Ascending aorta (tissue), 2 donors: ENCODE results near the gene OR51E1. TPM values are rescaled to one million over a fixed set of nuclear protein-coding genes. Genes with fewer than 3 reads are reported as not detected.

Source experiments
- DNase-seq, 2 donors: peaks; one replicate each; pipeline ENCODE4 v3.0.0-alpha.2; 2019; ENCODE audit warnings: low spot score in 2 of 2
- H3K27ac ChIP-seq, 2 donors: fragments of 200-600 bp; sonication (generic); one replicate each; pipeline ENCODE4 v1.5.1; 2016 to 2017; ENCODE audit warnings: mild to moderate bottlenecking in 1 of 2
- H3K27me3 ChIP-seq: fragments of 200-600 bp; sonication (generic); one replicate; pipeline ENCODE4 v1.5.1; 2017
- H3K36me3 ChIP-seq, 2 donors: fragments of 200-600 bp; sonication (generic); one replicate each; pipeline ENCODE4 v1.5.1; 2016
- H3K4me1 ChIP-seq, 2 donors: fragments of 200-600 bp; sonication (generic); one replicate each; pipeline ENCODE4 v1.5.1; 2016 to 2017; ENCODE audit warnings: mild to moderate bottlenecking in 1 of 2
- H3K4me3 ChIP-seq, 2 donors: fragments of 200-600 bp; sonication (generic); one replicate each; pipeline ENCODE4 v1.5.1; 2016 to 2017; ENCODE audit warnings: mild to moderate bottlenecking in 1 of 2
- H3K9me3 ChIP-seq, 2 donors: fragments of 200-600 bp; sonication (generic); one replicate each; pipeline ENCODE4 v1.5.1; 2016
- intact Hi-C: fragments of 100-400 bp; cut with DNase I; formaldehyde crosslinking; loops from one replicate; pipeline ENCODE4 v1.15.1; 2023
- total RNA-seq: library from RNA; depleted of rRNA; stranded (reverse); fragments of >200 nt; gene quantifications from one replicate; pipeline ENCODE4 v1.1.0, GENCODE V29; 2016
- TF ChIP-seq, protein P1 (sequence below), 3 experiments: fragments of 200-600 bp in 2 of 3; fragments of 450-650 bp in 1 of 3; sonication (generic) in 2 of 3; IDR thresholded peaks; one replicate each; pipeline ENCODE4 v1.5.1; 2016 to 2019; ENCODE audit warnings: antibody characterized with exemption in 3 of 3, mild to moderate bottlenecking in 1 of 3, moderate library complexity in 1 of 3

The OR51E1 gene
- total RNA-seq, 1 donor from 2014 or later, result 1.7 TPM

DNA sequence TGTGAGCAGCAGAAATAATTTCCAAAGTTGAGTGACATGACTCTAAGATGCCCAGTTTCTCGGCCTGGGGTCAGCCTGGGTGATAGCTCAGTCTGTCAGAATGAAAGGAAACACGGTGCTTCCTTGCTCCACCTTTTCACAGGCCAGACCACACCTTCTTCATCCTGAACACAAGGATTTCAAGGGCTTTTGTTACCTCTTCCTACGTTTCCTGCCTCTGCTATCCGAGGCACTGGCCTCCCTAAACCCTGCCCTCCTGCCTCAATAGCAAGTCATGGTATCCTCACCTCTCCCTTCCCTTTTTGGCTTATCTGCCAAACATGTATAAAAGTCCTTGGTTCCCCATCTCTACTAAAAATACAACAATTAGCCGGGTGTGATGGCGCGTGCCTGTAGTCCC is 1.7 kb upstream of the OR51E1 start:
- no peaks in the 10 kb centered on the region for H3K27me3 ChIP-seq
- no peak overlapping the region for H3K4me3 ChIP-seq
- no peaks in the 10 kb centered on the region for H3K9me3 ChIP-seq
- no peaks in the 10 kb centered on the region for H3K36me3 ChIP-seq
- TF ChIP-seq, protein P1, sequence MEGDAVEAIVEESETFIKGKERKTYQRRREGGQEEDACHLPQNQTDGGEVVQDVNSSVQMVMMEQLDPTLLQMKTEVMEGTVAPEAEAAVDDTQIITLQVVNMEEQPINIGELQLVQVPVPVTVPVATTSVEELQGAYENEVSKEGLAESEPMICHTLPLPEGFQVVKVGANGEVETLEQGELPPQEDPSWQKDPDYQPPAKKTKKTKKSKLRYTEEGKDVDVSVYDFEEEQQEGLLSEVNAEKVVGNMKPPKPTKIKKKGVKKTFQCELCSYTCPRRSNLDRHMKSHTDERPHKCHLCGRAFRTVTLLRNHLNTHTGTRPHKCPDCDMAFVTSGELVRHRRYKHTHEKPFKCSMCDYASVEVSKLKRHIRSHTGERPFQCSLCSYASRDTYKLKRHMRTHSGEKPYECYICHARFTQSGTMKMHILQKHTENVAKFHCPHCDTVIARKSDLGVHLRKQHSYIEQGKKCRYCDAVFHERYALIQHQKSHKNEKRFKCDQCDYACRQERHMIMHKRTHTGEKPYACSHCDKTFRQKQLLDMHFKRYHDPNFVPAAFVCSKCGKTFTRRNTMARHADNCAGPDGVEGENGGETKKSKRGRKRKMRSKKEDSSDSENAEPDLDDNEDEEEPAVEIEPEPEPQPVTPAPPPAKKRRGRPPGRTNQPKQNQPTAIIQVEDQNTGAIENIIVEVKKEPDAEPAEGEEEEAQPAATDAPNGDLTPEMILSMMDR (IDR thresholded peaks at IDR 0.05), result no peak
- intact Hi-C loops, result no loop called here
- no peak for DNase-seq
- H3K27ac ChIP-seq, result no peak overlapping the region
- no peaks in the 10 kb centered on the region for H3K4me1 ChIP-seq

DNA sequence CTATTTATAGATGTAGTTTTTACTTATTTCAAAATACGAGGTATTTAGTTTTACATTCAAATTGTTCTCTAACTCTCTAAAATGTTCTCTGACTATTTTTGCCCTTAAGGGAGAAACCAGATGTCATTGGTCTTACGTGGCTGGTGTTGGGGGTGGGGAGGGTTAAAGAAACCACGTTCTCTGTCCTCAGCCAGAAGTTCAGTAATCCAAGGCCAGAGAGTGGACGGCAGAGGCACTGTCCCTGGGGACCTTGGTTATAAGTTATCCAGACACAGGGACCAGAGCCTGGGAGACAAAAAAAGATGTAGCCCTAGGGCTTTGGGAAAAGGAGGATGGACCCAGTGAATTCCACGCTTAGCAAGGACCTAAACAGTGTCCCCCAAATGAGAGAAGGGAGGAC is 706 bp upstream of the OR51E1 start:
- intact Hi-C loops, result no loop called here
- no peak for DNase-seq
- no peaks in the 10 kb centered on the region for H3K27me3 ChIP-seq
- no peak overlapping the region for H3K4me3 ChIP-seq
- H3K9me3 ChIP-seq, result no peaks in the 10 kb centered on the region
- TF ChIP-seq, protein P1 (IDR thresholded peaks at IDR 0.05), result no peak
- no peaks in the 10 kb centered on the region for H3K4me1 ChIP-seq
- no peaks in the 10 kb centered on the region for H3K36me3 ChIP-seq
- no peak overlapping the region for H3K27ac ChIP-seq

DNA sequence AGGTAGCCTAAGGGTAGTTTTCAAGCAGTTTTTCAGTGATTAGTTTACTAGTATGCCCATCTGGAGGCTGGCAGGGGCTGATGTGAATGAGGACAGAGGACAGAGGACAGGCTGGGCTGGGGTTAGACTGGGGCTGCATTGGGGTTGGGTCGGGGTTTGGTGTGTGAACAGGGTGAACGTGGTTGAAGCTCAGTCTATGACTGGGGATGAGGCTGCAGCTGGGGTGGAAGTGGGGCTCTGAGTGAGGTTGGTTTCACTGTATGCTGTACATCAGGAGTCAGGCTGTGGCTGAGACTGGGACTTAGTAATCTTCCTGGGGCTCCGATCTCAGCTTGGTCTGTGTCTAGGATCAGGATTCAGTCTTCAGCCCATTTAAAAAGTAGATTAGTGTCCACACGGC is 451 bp downstream of the OR51E1 start:
- Histone ChIP-seq H3K9me3 (no peaks in the 10 kb centered on the region), H3K4me1 (no peaks in the 10 kb centered on the region), H3K4me3 (no peak overlapping the region), H3K36me3 (no peaks in the 10 kb centered on the region), H3K27ac (no peak overlapping the region), H3K27me3 (no peaks in the 10 kb centered on the region)
- intact Hi-C loops, result no loop called here
- no peak for DNase-seq
- TF ChIP-seq, protein P1 (IDR thresholded peaks at IDR 0.05), result no peak

DNA sequence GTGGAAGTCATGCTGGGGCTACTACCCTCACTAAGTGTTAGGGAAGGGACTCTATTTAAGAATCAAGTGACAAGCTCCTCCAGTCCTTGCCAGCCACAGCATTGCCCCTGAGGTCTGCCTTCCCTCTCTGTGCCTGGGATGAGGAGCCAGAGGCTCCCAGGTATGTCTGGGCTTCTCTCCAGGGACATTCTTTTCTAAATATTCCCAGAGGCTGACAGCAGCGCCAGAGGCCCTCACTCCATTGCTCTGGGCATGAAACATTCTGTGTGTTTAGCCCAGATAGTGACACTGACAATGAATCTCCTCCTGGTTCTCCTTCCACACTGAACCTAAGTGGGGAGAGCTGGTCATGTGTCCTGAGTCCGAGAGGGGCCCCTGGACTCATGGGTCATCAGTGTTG is 2.2 kb downstream of the OR51E1 start:
- no peak for DNase-seq
- no peak overlapping the region for H3K4me3 ChIP-seq
- no peak overlapping the region for H3K27ac ChIP-seq
- TF ChIP-seq, protein P1 (IDR thresholded peaks at IDR 0.05), result no peak
- intact Hi-C loops, result no loop called here
- no peaks in the 10 kb centered on the region for H3K36me3 ChIP-seq
- no peaks in the 10 kb centered on the region for H3K4me1 ChIP-seq
- H3K27me3 ChIP-seq, result no peaks in the 10 kb centered on the region
- H3K9me3 ChIP-seq, result no peaks in the 10 kb centered on the region

DNA sequence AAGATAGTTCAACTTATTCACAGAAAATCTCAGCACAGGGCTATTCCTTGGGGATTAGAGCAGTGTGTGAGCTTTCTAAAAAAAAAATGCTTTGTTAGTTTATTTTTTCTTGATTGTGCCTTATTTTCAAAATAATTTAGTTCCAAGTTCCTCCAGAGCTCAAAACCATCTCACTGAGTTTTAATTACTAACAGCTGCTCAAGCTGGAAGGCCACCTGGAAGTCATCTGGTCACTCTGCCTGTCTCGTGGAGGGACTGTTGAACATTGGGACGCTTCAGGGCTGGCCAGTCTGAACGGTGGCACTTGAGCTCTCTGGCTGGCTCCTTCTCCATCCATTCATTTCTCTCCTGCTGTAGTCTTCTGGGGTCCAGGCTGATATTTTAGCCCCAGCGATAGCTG is 4.0 kb downstream of the OR51E1 start:
- H3K27me3 ChIP-seq, result no peaks in the 10 kb centered on the region
- no peak for DNase-seq
- no peaks in the 10 kb centered on the region for H3K36me3 ChIP-seq
- H3K9me3 ChIP-seq, result no peaks in the 10 kb centered on the region
- H3K27ac ChIP-seq, result no peak overlapping the region
- no peaks in the 10 kb centered on the region for H3K4me1 ChIP-seq
- intact Hi-C loops, result no loop called here
- no peak overlapping the region for H3K4me3 ChIP-seq
- TF ChIP-seq, protein P1 (IDR thresholded peaks at IDR 0.05), result no peak

DNA sequence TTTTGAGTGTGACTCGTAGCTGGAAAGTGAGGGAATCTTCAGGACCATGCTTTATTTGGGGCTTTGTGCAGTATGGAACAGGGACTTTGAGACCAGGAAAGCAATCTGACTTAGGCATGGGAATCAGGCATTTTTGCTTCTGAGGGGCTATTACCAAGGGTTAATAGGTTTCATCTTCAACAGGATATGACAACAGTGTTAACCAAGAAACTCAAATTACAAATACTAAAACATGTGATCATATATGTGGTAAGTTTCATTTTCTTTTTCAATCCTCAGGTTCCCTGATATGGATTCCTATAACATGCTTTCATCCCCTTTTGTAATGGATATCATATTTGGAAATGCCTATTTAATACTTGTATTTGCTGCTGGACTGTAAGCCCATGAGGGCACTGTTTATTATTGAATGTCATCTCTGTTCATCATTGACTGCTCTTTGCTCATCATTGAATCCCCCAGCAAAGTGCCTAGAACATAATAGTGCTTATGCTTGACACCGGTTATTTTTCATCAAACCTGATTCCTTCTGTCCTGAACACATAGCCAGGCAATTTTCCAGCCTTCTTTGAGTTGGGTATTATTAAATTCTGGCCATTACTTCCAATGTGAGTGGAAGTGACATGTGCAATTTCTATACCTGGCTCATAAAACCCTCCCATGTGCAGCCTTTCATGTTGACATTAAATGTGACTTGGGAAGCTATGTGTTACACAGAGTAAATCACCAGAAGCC is 11.0 kb downstream of the OR51E1 start:
- DNase-seq, result no peak
- Histone ChIP-seq H3K27ac (no peak overlapping the region), H3K27me3 (no peaks in the 10 kb centered on the region), H3K4me1 (no peaks in the 10 kb centered on the region), H3K9me3 (no peaks in the 10 kb centered on the region), H3K36me3 (no peaks in the 10 kb centered on the region), H3K4me3 (no peak overlapping the region)
- TF ChIP-seq, protein P1 (IDR thresholded peaks at IDR 0.05), result no peak
- intact Hi-C loops, result no loop called here
